DND-41 (cell line): ENCODE results near the gene RGS12.

Source experiments
- EZH2 ChIP-seq: IDR thresholded peaks from 3 replicates; pipeline ENCODE4 v1.6.1; 2012; ENCODE audit warnings: borderline replicate concordance, low read depth, mild to moderate bottlenecking, moderate library complexity, low read length, inconsistent platforms; ENCODE audit not compliant: severe bottlenecking
- TF ChIP-seq, protein P1 (sequence below): IDR thresholded peaks from 2 replicates; pipeline ENCODE4 v1.5.1; 2012; ENCODE audit warnings: borderline replicate concordance, low read length, moderate library complexity, mild to moderate bottlenecking; ENCODE audit not compliant: poor library complexity, severe bottlenecking; ENCODE audit errors: extremely low read depth

DNA sequence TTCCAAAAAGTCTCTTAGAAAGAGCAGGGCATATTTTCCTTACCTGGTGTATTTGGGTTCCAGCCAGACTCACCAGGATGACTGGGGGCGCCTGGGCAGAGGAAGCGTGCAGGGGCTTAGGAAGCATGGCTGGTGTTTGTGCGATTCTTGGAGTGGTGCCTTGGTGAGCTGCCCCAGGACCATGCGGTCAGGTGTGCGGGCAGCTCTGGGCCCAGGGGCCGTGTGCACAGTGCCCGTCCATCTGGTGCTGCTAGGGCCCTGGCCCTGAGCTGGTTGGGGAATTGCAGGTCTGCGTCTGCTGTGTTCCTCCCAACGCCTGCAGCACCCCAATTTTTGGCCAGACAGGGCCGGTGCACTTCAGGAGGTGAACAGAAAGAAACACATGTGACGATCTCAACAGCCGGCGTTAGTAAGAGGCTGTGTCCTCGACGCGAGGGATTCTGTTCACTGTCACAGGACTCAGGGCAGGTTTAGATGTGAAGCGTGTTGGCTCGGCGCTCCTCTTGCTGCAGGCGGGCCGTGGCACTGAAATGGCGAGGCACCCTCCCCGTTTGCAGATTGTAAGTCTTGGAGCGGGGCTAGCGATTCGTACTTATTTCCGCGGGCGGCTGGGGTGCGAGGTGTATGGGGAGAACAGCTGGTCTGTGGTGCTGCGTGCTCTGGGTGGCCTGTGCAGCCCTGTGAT is 15.2 kb downstream of the RGS12 start:
- TF ChIP-seq, protein P1, sequence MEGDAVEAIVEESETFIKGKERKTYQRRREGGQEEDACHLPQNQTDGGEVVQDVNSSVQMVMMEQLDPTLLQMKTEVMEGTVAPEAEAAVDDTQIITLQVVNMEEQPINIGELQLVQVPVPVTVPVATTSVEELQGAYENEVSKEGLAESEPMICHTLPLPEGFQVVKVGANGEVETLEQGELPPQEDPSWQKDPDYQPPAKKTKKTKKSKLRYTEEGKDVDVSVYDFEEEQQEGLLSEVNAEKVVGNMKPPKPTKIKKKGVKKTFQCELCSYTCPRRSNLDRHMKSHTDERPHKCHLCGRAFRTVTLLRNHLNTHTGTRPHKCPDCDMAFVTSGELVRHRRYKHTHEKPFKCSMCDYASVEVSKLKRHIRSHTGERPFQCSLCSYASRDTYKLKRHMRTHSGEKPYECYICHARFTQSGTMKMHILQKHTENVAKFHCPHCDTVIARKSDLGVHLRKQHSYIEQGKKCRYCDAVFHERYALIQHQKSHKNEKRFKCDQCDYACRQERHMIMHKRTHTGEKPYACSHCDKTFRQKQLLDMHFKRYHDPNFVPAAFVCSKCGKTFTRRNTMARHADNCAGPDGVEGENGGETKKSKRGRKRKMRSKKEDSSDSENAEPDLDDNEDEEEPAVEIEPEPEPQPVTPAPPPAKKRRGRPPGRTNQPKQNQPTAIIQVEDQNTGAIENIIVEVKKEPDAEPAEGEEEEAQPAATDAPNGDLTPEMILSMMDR = no peak
- no peak for TF ChIP-seq EZH2
